ENCODE results near the gene BCKDHB.

- no peak for TF ChIP-seq RAD21 (IDR thresholded peaks at IDR 0.05; ENCODE audit: low read depth)
- TF ChIP-seq EP300 (IDR thresholded peaks at IDR 0.05; ENCODE audit: borderline replicate concordance): no peak
- no peak for TF ChIP-seq REST (IDR thresholded peaks at IDR 0.05; ENCODE audit: low read depth)
- no peak for TF ChIP-seq EGR1 (IDR thresholded peaks at IDR 0.05)
- TF ChIP-seq TAF1 (IDR thresholded peaks at IDR 0.05; ENCODE audit: low read depth): no peak
- no peak for TF ChIP-seq CREB1 (IDR thresholded peaks at IDR 0.05; ENCODE audit: low read depth)
- TF ChIP-seq TEAD4 (IDR thresholded peaks at IDR 0.05): no peak
- no peak for TF ChIP-seq CEBPB (IDR thresholded peaks at IDR 0.05)
These were observed 119.7 kb downstream of the BCKDHB start for GRCh38 chr6:80226151-80226550.

Data from Ishikawa (cell line).